HG02870 (cell line): ENCODE measurements around the gene WHRN.

Source experiments
- ATAC-seq: cut with Tn5 transposase; IDR thresholded peaks from one replicate; pipeline ENCODE4 v1.9.1; 2021; ENCODE audit warnings: mild to moderate bottlenecking, moderate library complexity; ENCODE audit not compliant: unreplicated experiment

WHRN gene

DNA sequence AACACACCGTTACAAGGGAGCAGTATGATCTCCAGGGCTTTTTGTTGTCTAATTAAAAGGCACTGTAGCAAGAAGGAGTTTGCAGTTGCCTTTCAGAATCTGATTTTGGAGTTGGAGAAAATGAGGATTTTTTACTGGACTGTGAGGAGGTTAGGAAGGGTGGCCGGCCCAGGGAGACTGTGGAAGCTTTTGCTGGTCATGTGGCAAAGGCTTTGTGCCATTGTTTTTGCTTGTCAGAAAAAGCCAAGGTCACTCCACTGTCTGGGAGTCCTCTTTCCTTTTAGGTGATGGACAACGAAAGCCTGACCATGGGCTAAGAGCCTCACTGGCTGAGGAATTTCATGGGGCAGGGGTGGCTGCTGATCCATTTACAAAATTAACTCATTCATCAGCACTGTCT is 10.3 kb upstream of the WHRN start:
- no peak for ATAC-seq

DNA sequence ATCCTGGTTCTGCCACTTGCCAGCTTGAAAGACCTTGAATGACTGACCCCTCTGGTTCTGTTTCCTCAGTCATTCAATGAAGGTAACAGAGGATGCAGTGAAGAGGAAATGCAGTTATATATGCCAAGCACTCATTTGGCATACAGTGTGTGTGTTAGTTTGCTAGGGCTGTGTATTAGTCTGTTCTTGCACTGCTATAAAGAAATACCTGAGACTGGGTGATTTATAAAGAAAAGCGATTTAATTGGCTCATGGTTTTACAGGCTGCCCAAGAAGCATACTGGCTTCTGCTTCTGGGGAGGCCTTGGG is 8.6 kb upstream of the WHRN start:
- ATAC-seq: no peak

DNA sequence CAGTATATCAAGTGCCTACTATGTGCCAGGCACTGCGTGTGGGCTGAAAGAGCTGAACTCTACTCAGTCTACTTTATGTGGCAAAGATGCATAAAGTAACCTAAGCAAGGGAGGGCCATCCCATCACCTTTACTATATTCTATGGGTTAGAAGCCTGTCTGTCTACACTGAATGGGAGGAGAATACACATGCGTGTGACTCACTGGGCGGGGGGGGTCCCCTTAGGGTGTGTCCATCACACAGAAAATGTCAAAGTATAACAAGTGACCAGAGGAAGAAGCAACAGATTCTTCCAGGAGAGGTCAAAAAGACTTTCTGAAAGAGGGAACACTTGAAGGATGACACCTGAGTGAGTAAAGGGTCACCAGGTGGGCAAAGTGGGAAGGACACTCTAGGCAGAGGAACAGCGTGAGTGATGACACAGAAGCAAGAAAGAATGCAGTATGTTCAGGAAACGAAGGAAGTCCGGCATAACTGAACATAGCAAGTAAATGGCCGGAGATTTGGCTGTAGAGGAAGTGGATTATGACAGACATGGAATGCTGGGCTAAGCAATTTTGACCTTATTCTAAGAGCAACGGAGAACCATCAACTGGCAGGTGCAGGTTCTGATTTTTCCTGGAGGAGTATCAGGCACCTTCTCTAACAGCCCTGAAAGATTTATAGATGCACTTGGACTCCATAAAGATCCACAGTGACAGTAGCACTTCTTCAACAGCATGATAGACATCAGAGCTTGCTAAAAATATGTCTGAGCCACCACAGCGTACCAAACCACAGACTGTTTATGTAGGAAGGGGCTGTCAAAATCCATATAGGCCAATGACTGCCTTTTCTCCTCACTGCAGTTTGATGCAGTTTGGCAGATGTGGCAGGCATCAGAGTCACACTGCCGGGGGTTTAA is 8.0 kb upstream of the WHRN start:
- ATAC-seq: no peak

DNA sequence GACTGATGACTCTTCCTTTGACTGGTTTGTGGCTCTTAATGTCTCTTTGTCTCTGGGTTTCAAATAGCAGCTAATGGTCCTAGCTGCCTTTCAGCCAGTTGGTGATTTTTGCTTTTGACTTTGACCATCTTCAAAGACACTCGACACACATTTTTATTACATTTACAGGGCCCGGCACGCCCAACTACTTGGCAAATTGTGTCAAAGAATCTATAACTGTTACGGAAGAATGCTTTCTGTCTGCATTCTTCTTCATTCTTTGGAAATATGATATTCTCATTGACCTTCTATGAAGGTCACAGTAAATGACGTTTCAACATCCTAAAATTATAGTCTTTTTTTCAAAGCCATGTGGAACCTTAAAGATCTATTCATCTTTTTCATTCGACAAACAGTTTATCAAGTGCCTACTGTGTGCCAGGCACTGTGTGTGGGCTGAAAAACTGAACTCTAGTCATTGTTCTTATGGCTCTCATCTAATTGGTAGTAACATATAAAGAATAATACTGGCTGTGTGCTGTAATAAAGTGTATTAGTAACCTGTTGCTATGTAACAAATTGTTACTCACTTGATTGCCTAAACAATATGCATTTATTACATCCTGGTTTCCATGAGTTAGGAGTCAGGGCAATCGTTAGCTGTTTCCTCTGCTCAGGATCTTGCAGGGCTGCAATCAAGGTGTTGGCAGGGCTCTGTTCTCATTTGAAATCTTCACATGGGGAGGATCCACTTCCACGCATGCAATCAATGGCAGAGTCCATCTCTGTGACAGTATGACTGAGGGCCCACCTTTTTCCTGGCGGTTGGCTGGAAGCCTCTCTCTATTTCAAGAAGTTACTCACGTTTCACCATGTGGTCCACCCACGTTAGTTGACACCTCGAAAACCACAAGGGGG is 7.0 kb upstream of the WHRN start:
- no peak for ATAC-seq

DNA sequence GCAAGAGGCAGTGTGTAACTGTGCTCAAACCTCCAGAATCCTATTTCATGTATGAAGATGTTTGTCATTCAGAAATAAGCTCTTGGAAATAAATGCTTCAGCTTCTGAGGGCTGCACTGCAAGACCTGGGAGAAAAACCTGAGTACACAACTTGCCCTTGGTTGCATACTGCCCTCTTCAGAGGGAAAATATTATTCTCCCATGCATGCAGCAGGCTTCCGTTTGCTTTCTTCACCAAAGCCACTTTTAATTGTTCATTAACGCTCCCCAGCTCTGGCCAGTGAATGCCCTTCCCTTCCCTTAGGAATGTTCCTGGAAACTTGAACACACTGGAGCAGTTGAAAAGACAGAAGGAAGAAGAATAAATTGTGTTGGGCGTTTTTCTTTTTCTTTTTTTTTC is 2.5 kb upstream of the WHRN start:
- ATAC-seq: no peak

DNA sequence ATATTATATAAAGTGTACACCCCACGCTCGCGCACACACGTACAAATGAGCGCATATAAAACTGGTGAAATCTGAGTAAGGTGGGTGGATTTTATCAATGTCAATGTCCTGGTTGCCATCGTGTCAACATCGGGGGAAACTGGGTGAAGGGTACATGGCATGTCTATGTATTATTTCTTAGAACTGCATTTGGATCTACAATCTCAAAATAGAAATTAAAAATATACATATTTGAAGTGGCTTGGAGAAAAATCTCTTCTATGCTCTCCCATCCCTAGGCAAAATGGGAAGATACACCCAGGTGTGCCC is 763 bp upstream of the WHRN start:
- ATAC-seq: no peak

GRCh38 chr9:114504341-114505186 is 709 bp downstream of the WHRN start:
- ATAC-seq: no peak

DNA sequence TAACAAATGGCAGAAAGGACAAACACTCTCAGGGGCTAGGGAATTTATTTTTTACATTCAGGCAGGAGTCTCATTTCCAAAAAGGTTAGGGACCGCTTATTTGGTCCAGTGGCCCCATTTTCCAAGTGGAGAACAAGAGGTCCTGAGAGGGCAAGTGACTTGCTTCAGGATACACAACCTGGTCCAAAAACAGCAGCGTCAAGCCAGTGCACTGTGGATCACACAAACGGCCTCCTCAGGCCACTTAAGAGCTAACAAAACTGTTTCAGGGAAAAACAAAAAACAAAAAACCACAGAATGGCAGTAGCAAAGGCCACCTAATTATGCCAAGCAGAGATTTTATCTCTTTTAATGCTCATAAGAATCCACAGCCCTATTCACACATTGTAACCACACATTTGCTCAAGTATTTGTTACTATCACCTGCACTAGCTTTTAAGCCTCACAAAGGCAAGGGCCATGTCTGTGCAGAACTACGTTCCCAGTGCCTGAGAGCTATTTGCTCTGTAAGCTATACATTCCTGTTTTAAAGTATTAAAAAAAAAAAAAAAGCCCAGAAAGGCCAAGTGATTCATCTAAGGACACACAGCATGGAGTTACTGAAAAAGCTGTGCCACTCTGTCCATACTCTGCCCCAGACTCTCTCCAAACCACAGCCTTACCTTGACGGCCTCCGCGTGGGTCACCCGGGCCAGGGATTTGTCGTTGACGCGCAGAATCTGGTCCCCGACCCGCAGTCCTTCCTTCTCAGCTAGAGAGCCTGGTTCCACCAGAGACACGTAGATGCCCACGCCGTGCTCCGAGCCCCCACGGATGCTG is 1.5 kb downstream of the WHRN start:
- ATAC-seq: no peak

DNA sequence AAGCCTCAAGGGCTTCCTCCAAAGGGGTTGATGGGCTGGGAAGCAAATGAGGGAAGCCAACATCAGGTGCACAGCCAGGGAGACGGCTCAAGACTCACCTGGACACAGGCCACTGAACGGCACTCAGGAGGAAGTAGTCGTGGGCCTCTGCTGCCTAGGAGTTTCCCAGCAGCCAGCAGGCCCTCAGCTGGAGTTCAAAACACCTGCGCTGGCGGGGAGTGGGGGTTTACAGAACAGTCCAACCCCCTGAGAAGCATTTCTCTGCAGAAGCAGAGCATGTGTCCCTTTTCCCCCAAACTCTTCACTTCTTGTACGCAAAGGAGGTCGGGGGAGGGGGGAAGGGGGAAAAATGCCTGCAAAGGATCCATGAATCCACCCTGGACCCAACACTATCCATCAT is 2.3 kb downstream of the WHRN start:
- ATAC-seq: no peak

DNA sequence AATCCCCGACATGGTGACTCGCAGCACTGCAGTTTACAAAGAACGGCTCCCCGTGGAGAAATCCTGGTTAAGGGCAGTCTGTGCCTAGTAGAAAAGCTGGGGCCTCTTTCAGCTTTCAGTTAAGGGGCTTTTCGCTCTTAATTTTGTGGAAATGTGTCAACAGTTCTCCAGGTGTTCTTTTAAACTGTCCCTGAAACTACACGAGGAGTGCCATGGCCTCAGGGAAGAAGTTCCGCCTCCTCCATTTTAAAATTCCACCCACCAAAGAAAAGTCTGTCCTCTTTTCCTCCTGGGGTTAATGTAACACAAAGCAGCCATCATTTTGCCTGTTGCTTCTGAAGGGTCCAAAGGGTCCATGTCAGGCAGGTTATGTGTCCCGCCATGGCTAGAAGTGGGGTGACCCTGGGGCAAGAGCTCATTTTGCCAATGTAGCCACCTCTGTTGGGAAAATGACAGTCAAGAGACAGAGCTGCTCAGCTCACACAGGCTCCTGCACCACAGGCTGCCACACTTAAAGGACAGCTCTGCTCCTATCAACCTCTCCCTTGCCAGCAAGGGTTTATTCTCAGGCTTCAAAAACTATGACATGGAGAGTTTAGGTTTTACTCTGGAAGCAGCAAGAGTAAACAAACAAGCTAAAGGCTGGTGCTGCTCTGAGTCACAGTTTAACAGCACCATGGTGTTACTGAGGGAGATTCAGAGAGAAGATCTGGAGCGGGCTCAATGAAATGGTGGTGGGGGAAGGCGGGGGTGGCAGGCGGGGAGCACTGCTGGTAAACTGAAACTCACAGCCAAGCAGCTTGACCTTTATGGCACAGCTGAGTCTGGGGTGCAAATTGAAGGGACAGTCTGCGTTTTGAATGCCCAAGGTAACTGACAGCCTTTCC is 3.2 kb downstream of the WHRN start:
- no peak for ATAC-seq

- ATAC-seq: no peak
Measured at GRCh38 chr9:114500697-114501292, 4.5 kb downstream of the WHRN start.

GRCh38 chr9:114499941-114500696 is 5.2 kb downstream of the WHRN start:
- ATAC-seq: no peak

DNA sequence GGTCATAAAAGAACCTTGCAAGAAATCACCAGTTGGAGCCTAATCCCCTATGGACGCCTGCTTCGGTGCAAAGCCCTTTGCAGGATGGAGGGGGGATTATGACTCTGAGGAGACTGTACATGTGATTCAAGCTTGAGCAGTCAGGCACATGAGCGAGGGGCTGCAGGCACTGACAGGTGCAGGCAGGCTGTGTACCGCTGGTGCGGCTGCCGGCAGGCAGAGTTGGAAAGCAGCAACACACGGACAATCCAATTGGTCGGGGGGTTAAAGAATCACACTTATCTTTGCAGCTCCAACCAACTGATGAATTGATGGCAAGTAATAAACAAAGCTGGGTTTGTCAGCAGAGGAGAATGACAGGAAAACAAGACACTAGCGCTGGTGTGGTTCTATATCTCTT is 5.7 kb downstream of the WHRN start:
- no peak for ATAC-seq

DNA sequence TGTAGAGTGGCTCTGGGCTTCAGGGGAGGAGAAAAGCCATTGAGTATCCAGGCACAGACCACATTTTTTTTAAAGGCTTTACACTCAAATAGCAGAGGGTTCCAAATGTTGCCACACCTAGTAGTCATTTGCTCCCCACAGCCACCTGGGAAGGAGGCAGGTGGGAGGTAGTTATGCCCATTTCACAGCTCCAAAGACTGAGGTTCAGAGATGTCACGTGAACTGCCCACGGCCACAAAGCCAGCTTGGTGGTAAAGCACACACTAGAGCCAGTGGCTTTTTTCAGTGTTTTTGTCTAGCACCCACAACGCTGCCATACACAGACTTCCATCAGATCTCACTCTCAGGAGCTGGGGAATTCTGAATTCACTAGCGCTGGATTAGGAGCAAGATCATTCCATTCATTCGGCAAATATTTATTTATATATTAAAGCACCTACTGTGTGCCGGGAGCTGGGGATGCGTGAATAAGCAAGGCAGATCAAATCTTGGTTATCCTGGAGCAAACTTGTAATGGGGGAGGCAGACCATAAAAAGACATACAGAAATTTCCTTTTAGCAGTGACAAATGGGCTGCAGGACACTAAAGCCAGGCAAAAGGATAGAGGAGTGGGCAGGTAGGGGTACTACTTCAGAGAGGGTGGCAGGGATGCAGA is 7.4 kb downstream of the WHRN start:
- no peak for ATAC-seq

- ATAC-seq: no peak
Measured at GRCh38 chr9:114497236-114497635, 8.0 kb downstream of the WHRN start.

GRCh38 chr9:114496011-114496410 is 9.3 kb downstream of the WHRN start:
- ATAC-seq: no peak

DNA sequence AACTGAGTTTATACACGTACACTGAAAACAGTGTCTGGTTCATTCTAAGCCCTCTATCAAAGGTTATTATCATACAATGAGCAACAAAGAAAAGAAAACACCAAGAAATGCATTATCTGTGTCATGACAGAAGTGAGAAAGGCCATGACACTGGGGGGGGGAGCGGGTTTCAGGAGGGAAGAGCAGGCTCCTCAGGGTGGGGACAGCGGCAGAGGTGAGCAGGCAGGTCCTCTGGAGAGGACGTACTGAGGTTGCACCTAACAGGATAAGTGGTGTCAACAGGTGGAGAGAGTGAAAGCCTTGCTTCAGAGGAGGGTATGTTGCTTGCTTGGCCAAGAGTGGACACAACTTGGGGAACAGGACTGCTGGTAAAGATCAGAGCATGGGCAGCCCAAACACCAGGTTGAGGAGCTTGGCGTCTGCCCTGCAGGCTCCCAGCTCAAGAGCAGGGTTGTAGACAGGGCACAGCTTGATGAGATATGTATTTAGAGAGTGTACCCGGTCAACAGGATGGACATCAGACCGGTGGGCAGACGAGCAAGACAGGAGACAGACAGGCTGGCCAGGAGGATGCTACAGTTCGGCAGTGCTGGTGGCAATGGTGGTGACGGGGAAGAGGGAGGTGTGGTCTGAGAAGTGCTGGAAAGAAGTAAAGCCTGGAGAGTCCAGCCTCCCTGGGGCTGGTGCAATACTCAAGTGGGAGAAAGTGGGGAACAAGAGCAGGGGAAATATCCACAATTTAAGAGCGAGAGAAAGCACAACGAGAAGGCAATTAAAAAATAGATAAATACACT is 10.3 kb downstream of the WHRN start:
- ATAC-seq: no peak
